ENCODE data around the gene MKI67.
A peak's percentile ranks its signal among the peaks of the same experiment; 100 is the strongest.

Gene MKI67

DNA sequence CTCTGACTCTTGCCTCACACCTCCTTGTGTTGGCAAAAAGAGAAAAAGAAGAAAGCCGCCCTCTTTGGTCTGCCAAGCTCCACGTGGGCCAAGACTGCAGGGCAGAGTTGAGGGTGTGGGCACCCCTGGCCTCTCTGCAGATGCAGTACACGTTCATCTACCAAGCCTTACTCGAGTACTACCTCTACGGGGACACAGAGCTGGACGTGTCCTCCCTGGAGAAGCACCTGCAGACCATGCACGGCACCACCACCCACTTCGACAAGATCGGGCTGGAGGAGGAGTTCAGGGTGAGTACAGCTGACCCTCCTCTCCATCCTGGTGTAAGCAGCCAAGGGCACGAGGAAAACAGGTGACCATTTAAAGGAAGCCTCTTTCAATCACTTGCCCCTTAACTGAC is 56.1 kb downstream of the MKI67 start:
- DNase-seq (ENCODE audit: low spot score in 2 of 2): no peak
- Mint-ChIP-seq H3K9me3 (no peaks in the 10 kb centered on the region), H3K4me1 (peaks cover 32% of the 10 kb centered on the region), H3K27ac (ENCODE audit: low read depth) (peak overlapping the region; percentile 53), H3K36me3 (ENCODE audit: insufficient read depth) (peaks cover 70% of the 10 kb centered on the region), H3K4me3 (no peak overlapping the region), H3K27me3 (no peaks in the 10 kb centered on the region)
- ATAC-seq (replicated peaks; ENCODE audit: extremely low read depth, poor library complexity, severe bottlenecking): no peak

DNA sequence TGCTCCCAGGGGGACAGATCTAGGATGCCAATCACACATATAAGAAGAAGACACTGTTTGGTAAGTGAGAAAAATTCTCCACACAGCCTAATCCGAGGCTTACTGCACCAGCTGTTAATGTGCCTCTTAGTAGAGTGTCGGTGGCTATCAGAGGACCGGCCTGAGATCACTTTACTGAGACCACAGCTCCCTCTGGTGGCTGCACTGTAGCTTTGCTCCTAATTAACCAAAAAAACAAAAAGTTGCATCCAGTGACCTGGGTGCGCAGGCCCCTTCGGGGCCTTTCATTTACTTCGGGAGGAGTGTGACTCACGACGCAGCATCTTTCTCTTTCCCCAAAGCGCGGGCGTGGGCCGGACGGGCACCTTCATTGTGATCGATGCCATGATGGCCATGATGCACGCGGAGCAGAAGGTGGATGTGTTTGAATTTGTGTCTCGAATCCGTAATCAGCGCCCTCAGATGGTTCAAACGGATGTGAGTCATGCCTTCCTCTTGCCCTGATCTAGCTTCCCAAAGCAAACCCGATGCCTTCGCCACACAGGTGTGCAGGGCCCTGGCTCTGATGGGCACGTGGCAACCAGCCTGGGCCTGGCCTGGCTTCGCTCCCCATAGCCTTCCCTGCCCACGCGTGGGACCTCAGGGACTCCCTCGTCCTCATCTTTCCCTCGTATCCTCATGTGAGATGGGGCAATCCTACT is 56.7 kb downstream of the MKI67 start:
- Mint-ChIP-seq H3K27ac (ENCODE audit: low read depth) (peak overlapping the region; percentile 53), H3K27me3 (no peaks in the 10 kb centered on the region), H3K36me3 (ENCODE audit: insufficient read depth) (peaks cover 72% of the 10 kb centered on the region), H3K4me3 (no peak overlapping the region), H3K9me3 (no peaks in the 10 kb centered on the region), H3K4me1 (peaks cover 35% of the 10 kb centered on the region)
- ATAC-seq (replicated peaks; ENCODE audit: extremely low read depth, poor library complexity, severe bottlenecking): peak; percentile 34
- DNase-seq (ENCODE audit: low spot score in 2 of 2): peak; percentile 65 to 83

DNA sequence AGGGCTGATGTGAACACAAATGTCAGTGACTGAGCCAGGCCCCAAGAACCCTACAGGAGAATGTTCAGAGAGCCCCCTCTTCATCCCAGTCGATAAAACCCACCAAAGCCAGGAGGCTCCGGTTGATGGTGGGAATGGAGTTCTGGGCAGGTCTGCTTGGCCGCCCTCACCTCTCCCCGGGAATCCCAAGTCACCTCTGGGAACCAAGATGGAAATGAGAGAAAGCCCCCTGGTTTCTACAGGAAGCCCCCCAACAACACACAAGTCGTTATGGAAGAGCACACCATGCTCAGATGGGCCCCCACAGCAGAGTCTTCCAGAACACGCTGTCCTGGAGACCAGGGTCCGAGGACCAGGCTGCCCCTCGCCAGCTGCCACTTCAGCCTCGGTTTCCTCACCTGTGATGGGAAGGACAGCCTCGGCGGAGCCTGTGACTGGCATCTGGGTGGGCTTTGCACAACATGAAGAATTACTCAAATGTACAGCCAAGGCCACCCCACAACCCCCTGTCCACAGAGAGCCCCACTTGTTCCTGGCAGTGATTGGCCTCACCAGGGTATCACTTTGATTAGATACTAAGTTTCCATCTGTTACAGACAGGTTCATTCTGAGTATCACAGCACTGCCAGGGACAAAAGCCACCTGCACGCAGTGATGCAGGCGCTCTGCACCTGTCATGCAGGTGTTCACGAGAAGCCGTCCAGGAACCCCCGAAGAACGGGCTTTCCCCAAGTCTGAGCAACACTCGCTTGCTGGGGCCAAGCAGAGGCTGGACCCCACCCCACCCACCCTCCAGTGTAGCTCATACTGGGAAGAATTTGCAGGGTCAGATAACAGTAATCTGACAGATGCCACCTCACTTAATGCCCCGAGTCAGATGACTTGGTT is 57.6 kb downstream of the MKI67 start:
- peaks cover 38% of the 10 kb centered on the region for H3K4me1 Mint-ChIP-seq

GRCh38 chr10:128067691-128068397 is 58.4 kb downstream of the MKI67 start:
- ATAC-seq (replicated peaks; ENCODE audit: extremely low read depth, poor library complexity, severe bottlenecking) (no peak), DNase-seq (ENCODE audit: low spot score in 2 of 2) (no peak)
- H3K27ac Mint-ChIP-seq (ENCODE audit: low read depth): no peak overlapping the region
- no peaks in the 10 kb centered on the region for H3K27me3 Mint-ChIP-seq
- peaks cover 46% of the 10 kb centered on the region for H3K4me1 Mint-ChIP-seq
- H3K4me3 Mint-ChIP-seq: no peak overlapping the region
- H3K9me3 Mint-ChIP-seq: no peaks in the 10 kb centered on the region
- peaks cover 70% of the 10 kb centered on the region for H3K36me3 Mint-ChIP-seq (ENCODE audit: insufficient read depth)

More for the DNA sequence above, 57.6 kb downstream of the MKI67 start:
- peaks cover 73% of the 10 kb centered on the region for H3K36me3 Mint-ChIP-seq (ENCODE audit: insufficient read depth)
- no peak overlapping the region for H3K4me3 Mint-ChIP-seq
- ATAC-seq (replicated peaks; ENCODE audit: extremely low read depth, poor library complexity, severe bottlenecking) (no peak), DNase-seq (ENCODE audit: low spot score in 2 of 2) (no peak)
- H3K27me3 Mint-ChIP-seq: no peaks in the 10 kb centered on the region
- no peaks in the 10 kb centered on the region for H3K9me3 Mint-ChIP-seq
- H3K27ac Mint-ChIP-seq (ENCODE audit: low read depth): peak overlapping the region; percentile 13

DNA sequence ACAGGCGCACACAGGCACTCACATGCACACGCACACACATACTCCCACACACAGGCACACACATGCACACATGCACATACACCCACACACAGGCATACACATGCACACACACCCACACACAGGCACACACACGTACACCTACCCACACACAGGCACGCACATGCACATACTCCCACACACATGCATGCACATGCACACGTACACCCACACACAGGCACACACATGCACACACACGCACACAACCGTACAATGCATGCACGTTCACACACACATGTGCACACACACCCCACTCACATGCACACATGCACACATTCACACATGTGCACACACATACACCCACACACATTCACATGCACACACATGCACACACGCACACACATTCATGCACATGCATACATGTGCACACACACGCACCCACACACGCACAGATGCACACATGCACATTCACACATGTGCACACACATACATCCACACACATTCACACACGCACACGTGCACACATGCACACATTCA is 59.3 kb downstream of the MKI67 start:
- H3K4me1 Mint-ChIP-seq: peaks cover 56% of the 10 kb centered on the region
- DNase-seq (ENCODE audit: low spot score in 2 of 2) (no peak), ATAC-seq (replicated peaks; ENCODE audit: extremely low read depth, poor library complexity, severe bottlenecking) (no peak)
- H3K4me3 Mint-ChIP-seq: peak overlapping the region; percentile 1
- no peaks in the 10 kb centered on the region for H3K9me3 Mint-ChIP-seq
- no peaks in the 10 kb centered on the region for H3K27me3 Mint-ChIP-seq
- H3K36me3 Mint-ChIP-seq (ENCODE audit: insufficient read depth): peaks cover 67% of the 10 kb centered on the region
- no peak overlapping the region for H3K27ac Mint-ChIP-seq (ENCODE audit: low read depth)

GRCh38 chr10:128065881-128066534 is 60.2 kb downstream of the MKI67 start:
- H3K27ac Mint-ChIP-seq (ENCODE audit: low read depth): peak overlapping the region; percentile 73
- DNase-seq (ENCODE audit: low spot score in 2 of 2): no peak
- peaks cover 63% of the 10 kb centered on the region for H3K36me3 Mint-ChIP-seq (ENCODE audit: insufficient read depth)
- no peaks in the 10 kb centered on the region for H3K9me3 Mint-ChIP-seq
- peaks cover 57% of the 10 kb centered on the region for H3K4me1 Mint-ChIP-seq
- H3K27me3 Mint-ChIP-seq: no peaks in the 10 kb centered on the region
- H3K4me3 Mint-ChIP-seq: no peak overlapping the region
- no peak for ATAC-seq (replicated peaks; ENCODE audit: extremely low read depth, poor library complexity, severe bottlenecking)

DNA sequence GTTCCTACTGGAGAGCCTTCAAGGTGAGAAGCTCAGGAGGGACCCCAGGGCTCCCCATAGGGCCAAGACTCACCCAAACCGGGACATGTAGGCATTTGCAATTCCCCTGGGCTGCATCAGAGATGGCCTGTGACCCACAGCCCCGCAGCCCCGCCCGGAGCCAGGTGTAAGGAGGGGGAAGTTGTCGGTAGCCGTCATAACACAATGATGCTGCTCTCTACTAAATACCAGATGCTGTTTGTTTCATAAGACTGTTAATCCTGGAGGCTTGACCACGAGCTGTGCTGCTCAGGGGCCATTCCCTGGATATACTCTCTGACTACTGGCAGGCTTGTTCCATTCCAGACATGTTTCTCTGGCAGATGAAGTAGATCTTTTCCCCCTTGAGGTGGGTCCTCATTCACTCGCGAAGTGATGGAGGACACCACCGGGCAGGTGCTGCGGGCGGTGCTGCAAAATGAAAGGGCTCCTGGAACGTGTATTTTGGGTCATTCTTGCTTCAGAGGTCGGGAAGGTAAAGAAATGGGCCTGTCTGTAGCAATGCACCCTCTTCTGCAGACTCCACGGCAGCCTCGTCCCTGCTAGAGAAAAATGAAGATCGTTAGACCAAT is 61.1 kb downstream of the MKI67 start:
- peaks cover 65% of the 10 kb centered on the region for H3K36me3 Mint-ChIP-seq (ENCODE audit: insufficient read depth)
- ATAC-seq (replicated peaks; ENCODE audit: extremely low read depth, poor library complexity, severe bottlenecking): peak; percentile 34
- no peak for DNase-seq (ENCODE audit: low spot score in 2 of 2)

GRCh38 chr10:128064108-128064969 is 61.9 kb downstream of the MKI67 start:
- Mint-ChIP-seq H3K4me1 (peaks cover 73% of the 10 kb centered on the region), H3K4me3 (peak overlapping the region; percentile 68), H3K27me3 (no peaks in the 10 kb centered on the region), H3K9me3 (no peaks in the 10 kb centered on the region), H3K36me3 (ENCODE audit: insufficient read depth) (peaks cover 65% of the 10 kb centered on the region), H3K27ac (ENCODE audit: low read depth) (peak overlapping the region; percentile 73)
- DNase-seq (ENCODE audit: low spot score in 2 of 2) (peak; percentile 55 to 70), ATAC-seq (replicated peaks; ENCODE audit: extremely low read depth, poor library complexity, severe bottlenecking) (peak; percentile 77)

More for the DNA sequence above, 61.1 kb downstream of the MKI67 start:
- Mint-ChIP-seq H3K4me1 (peaks cover 67% of the 10 kb centered on the region), H3K27ac (ENCODE audit: low read depth) (peak overlapping the region; percentile 73), H3K27me3 (no peaks in the 10 kb centered on the region), H3K4me3 (peak overlapping the region; percentile 68), H3K9me3 (no peaks in the 10 kb centered on the region)

DNA sequence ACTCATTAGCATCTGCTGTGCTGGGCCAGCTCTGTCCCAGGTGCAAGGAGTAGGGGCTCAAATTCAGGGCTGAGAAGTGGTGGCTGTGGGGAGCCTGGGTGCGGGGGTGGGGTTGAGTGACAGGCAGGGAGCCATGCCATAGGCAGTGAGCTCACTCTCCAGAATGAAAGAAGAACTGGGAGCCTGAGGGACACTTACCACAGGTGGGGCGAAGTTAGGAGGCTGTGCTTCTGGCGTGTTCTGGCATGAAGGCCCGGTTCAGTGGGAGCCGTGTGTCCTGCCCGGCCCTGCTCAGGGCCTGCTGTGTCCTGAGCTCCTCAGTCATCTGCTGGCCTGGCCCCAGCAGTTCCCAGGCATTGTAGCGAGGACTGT is 62.5 kb downstream of the MKI67 start:
- no peaks in the 10 kb centered on the region for H3K27me3 Mint-ChIP-seq
- DNase-seq (ENCODE audit: low spot score in 2 of 2): no peak
- H3K4me1 Mint-ChIP-seq: peaks cover 79% of the 10 kb centered on the region
- no peak for ATAC-seq (replicated peaks; ENCODE audit: extremely low read depth, poor library complexity, severe bottlenecking)
- H3K27ac Mint-ChIP-seq (ENCODE audit: low read depth): peak overlapping the region; percentile 73
- peaks cover 65% of the 10 kb centered on the region for H3K36me3 Mint-ChIP-seq (ENCODE audit: insufficient read depth)
- H3K9me3 Mint-ChIP-seq: no peaks in the 10 kb centered on the region
- H3K4me3 Mint-ChIP-seq: peak overlapping the region; percentile 68

DNA sequence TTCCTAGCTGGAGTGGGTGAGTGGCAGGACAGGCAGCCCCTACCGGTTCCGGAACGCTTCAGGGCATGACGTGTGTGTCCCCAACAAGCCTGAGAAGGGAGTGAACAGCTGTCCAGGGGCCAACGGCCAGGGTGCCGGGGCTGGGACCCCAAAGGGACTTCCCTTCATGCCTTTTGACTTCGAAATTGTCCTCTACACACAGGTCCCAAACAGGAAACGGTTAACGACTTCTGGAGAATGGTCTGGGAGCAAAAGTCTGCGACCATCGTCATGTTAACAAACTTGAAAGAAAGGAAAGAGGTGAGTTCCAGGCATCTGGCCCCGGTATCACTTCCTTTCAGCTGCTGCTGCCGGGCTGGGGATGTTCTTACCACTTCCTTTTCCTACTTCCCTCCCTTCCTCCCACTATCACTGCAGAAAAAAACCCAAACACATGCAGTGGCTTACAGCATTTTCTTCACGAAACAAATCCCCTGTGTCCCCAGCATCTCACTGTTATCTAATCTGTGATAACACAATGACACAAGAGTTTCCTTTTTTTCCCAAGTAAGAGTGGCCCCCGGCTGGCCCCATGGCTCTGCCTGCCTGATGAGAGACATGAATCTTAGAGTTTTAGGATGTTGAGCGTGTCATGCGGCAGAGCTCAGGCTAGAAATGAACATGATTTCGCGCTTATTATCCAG is 63.2 kb downstream of the MKI67 start:
- DNase-seq (ENCODE audit: low spot score in 2 of 2): peak in 1 of 2 donors; percentile 45
- peaks cover 66% of the 10 kb centered on the region for H3K36me3 Mint-ChIP-seq (ENCODE audit: insufficient read depth)
- peaks cover 86% of the 10 kb centered on the region for H3K4me1 Mint-ChIP-seq
- no peaks in the 10 kb centered on the region for H3K27me3 Mint-ChIP-seq
- H3K9me3 Mint-ChIP-seq: no peaks in the 10 kb centered on the region
- H3K27ac Mint-ChIP-seq (ENCODE audit: low read depth): peak overlapping the region; percentile 73
- peak overlapping the region; percentile 68 for H3K4me3 Mint-ChIP-seq
- peak; percentile 59 for ATAC-seq (replicated peaks; ENCODE audit: extremely low read depth, poor library complexity, severe bottlenecking)
